Esophagus squamous epithelium (tissue), 5 donors: Measurements from ENCODE around the gene RAB10. TPM values are rescaled to one million over a fixed set of nuclear protein-coding genes. Genes with fewer than 3 reads are reported as not detected.

ENCODE experiments used
- DNase-seq: peaks from one replicate; lab custom pipeline; 2025; lab: John Stamatoyannopoulos, UW
- H3K27ac ChIP-seq, 4 donors: fragments of 200-600 bp; sonication (generic); one replicate each; pipeline ENCODE4 v1.5.1; 2016 to 2019; ENCODE audit warnings: mild to moderate bottlenecking in 1 of 4
- H3K27me3 ChIP-seq, 4 donors: fragments of 200-600 bp; sonication (generic); 1 replicate in 3 of 4; 2 replicates in 1 of 4; pipeline versions ENCODE4 v1.5.1 to v1.6.0; 2017 to 2021; ENCODE audit warnings: antibody characterized with exemption in 1 of 4
- H3K36me3 ChIP-seq, 3 donors: fragments of 200-600 bp; sonication (generic); one replicate each; pipeline ENCODE4 v1.5.1; 2016 to 2019
- H3K4me1 ChIP-seq, 3 donors: fragments of 200-600 bp; sonication (generic); one replicate each; pipeline ENCODE4 v1.5.1; 2017 to 2019
- H3K4me3 ChIP-seq, 4 donors: fragments of 200-600 bp; sonication (generic); 1 replicate in 3 of 4; 2 replicates in 1 of 4; pipeline ENCODE4 v1.5.1; 2016 to 2019; ENCODE audit warnings: mild to moderate bottlenecking in 2 of 4, moderate library complexity in 1 of 4
- H3K9me3 ChIP-seq, 3 donors: fragments of 200-600 bp; sonication (generic); one replicate each; pipeline ENCODE4 v1.5.1; 2016 to 2019
- CTCF ChIP-seq, 6 experiments: fragments of 450-650 bp in 4 of 6; fragments of 200-600 bp in 2 of 6; sonication (generic) in 2 of 6; IDR thresholded peaks; one replicate each; pipeline ENCODE4 v1.5.1; 2016 to 2019; ENCODE audit warnings: antibody characterized with exemption in 6 of 6, mild to moderate bottlenecking in 4 of 6, moderate library complexity in 4 of 6
- POLR2A ChIP-seq, 4 donors: fragments of 450-650 bp; IDR thresholded peaks; one replicate each; pipeline ENCODE4 v1.6.1; 2017; ENCODE audit warnings: antibody characterized with exemption in 4 of 4, mild to moderate bottlenecking in 4 of 4, moderate library complexity in 3 of 4
- WGBS, 2 donors: methylation state at CpG; one replicate each; pipeline ENCODE4 v1.1.5; 2018; 5-methylcytosine and 5-hydroxymethylcytosine counted together
- intact Hi-C: fragments of 100-400 bp; cut with DNase I; formaldehyde crosslinking; loops from one replicate; pipeline ENCODE4 v1.15.0; 2022
- total RNA-seq, 4 donors: library from RNA; depleted of rRNA; stranded (reverse); fragments of >200 nt; gene quantifications; one replicate each; pipeline ENCODE4 v1.1.0, GENCODE V29; 2016
- donor health status: DM: yes; HTN: yes; CAD: no.

RAB10 gene
- total RNA-seq, 4 donors from 2014 or later: 214 to 388 (median 335) TPM

GRCh38 chr2:26043109-26043508 lies 9.2 kb downstream of the RAB10 start:
- Histone ChIP-seq H3K9me3 (no peaks in the 10 kb centered on the region), H3K27ac (peak overlapping the region in 1 of 4 donors; percentile 76), H3K36me3 (peaks cover 0 to 38% (median 0%) of the 10 kb centered on the region in 3 donors), H3K4me3 (no peak overlapping the region), H3K4me1 (peaks cover 15 to 87% (median 40%) of the 10 kb centered on the region in 3 donors), H3K27me3 (no peaks in the 10 kb centered on the region)
- no peak for TF ChIP-seq CTCF (IDR thresholded peaks at IDR 0.05)
- TF ChIP-seq POLR2A (IDR thresholded peaks at IDR 0.05): no peak
- DNase-seq: no peak
- WGBS, 2 donors: 89 to 91% methylated on average over 5 of the region's 5 CpGs
- intact Hi-C loops: no loop called here

- peaks cover 15 to 87% (median 43%) of the 10 kb centered on the region in 3 donors for H3K4me1 ChIP-seq
These were observed 10.2 kb downstream of the RAB10 start for GRCh38 chr2:26043862-26044696.

GRCh38 chr2:26048791-26049190 lies 14.9 kb downstream of the RAB10 start:
- TF ChIP-seq CTCF (IDR thresholded peaks at IDR 0.05): no peak
- no peak for TF ChIP-seq POLR2A (IDR thresholded peaks at IDR 0.05)
- intact Hi-C loops: no loop called here
- Histone ChIP-seq H3K36me3 (peaks cover 0 to 11% (median 0%) of the 10 kb centered on the region in 3 donors), H3K27ac (no peak overlapping the region), H3K4me1 (peaks cover 6 to 73% (median 32%) of the 10 kb centered on the region in 3 donors), H3K4me3 (no peak overlapping the region), H3K27me3 (no peaks in the 10 kb centered on the region), H3K9me3 (no peaks in the 10 kb centered on the region)
- WGBS, 2 donors: 77 to 84% methylated on average over 3 of the region's 3 CpGs
- no peak for DNase-seq

More at GRCh38 chr2:26043862-26044696, 10.2 kb downstream of the RAB10 start:
- 23 to 37% methylated on average over 8 of the region's 8 CpGs for WGBS, 2 donors
- H3K9me3 ChIP-seq: no peaks in the 10 kb centered on the region
- H3K4me3 ChIP-seq: peak overlapping the region in 2 of 4 donors; percentile 0 to 40
- H3K27me3 ChIP-seq: no peaks in the 10 kb centered on the region
- H3K36me3 ChIP-seq: peaks cover 0 to 29% (median 0%) of the 10 kb centered on the region in 3 donors
- intact Hi-C loops: no loop called here
- DNase-seq: no peak
- TF ChIP-seq CTCF (IDR thresholded peaks at IDR 0.05): no peak
- H3K27ac ChIP-seq: peak overlapping the region in 2 of 4 donors; percentile 57 to 76

GRCh38 chr2:26049641-26050040 lies 15.8 kb downstream of the RAB10 start:
- DNase-seq: no peak
- Histone ChIP-seq H3K27me3 (no peaks in the 10 kb centered on the region), H3K36me3 (peaks cover 0 to 11% (median 0%) of the 10 kb centered on the region in 3 donors), H3K4me1 (peaks cover 0 to 71% (median 24%) of the 10 kb centered on the region in 3 donors), H3K27ac (no peak overlapping the region), H3K9me3 (no peaks in the 10 kb centered on the region), H3K4me3 (no peak overlapping the region)
- intact Hi-C loops: no loop called here
- TF ChIP-seq POLR2A (IDR thresholded peaks at IDR 0.05) (no peak), CTCF (IDR thresholded peaks at IDR 0.05) (no peak)
- WGBS, 2 donors: 71 to 88% methylated on average over 1 of the region's 1 CpG

- intact Hi-C loops: no loop called here
- Histone ChIP-seq H3K4me3 (no peak overlapping the region), H3K36me3 (peaks cover 0 to 24% (median 0%) of the 10 kb centered on the region in 3 donors), H3K9me3 (no peaks in the 10 kb centered on the region), H3K27me3 (no peaks in the 10 kb centered on the region), H3K4me1 (peaks cover 0 to 84% (median 33%) of the 10 kb centered on the region in 3 donors), H3K27ac (no peak overlapping the region)
- no peak for DNase-seq
- TF ChIP-seq CTCF (IDR thresholded peaks at IDR 0.05) (no peak), POLR2A (IDR thresholded peaks at IDR 0.05) (no peak)
These were observed 18.9 kb downstream of the RAB10 start for GRCh38 chr2:26052740-26053139.
